Activated naive CD8-positive, alpha-beta T cell treated with anti-CD3 and anti-CD28 coated beads, Interleukin-2, amount 10 ng/mL, durations not matched to agents 7 days and 5 days (primary cell): ENCODE results near the gene KRT4. TPM values are rescaled to one million over a fixed set of nuclear protein-coding genes. Genes with fewer than 3 reads are reported as not detected.

Experiments used
- ATAC-seq: fragments of 150-1000 bp; cut with Tn5 transposase; one replicate; pipeline ENCODE4 v1.10.0; 2021; ENCODE audit warnings: low read depth, moderate library complexity
- POLR2A ChIA-PET: fragments of 350-600 bp; sonication (Branson Sonifier 250); formaldehyde crosslinking; loops from one replicate; lab custom pipeline; 2021; ENCODE audit warnings: antibody characterized with exemption; lab: Charles Lee
- DNase-seq: peaks from one replicate; pipeline ENCODE4 v3.0.0; 2021
- H3K27ac Mint-ChIP-seq: one replicate; pipeline ENCODE4 v1.8.0; 2022; ENCODE audit warnings: mild to moderate bottlenecking, mixed read lengths
- H3K27me3 Mint-ChIP-seq: one replicate; pipeline ENCODE4 v1.8.0; 2022; ENCODE audit warnings: mild to moderate bottlenecking, moderate library complexity, mixed read lengths
- H3K36me3 Mint-ChIP-seq: one replicate; pipeline ENCODE4 v1.8.0; 2021; ENCODE audit warnings: mild to moderate bottlenecking, mixed read lengths
- H3K4me1 Mint-ChIP-seq: one replicate; pipeline ENCODE4 v1.8.0; 2021; ENCODE audit warnings: mixed read lengths
- H3K4me3 Mint-ChIP-seq: one replicate; pipeline ENCODE4 v1.8.0; 2022; ENCODE audit warnings: mild to moderate bottlenecking, moderate library complexity, mixed read lengths
- H3K9me3 Mint-ChIP-seq: one replicate; pipeline ENCODE4 v1.8.0; 2021; ENCODE audit warnings: mixed read lengths
- total RNA-seq, 2 experiments: library from RNA; stranded (reverse); gene quantifications; one replicate each; pipeline ENCODE4 v1.2.3, GENCODE V29; 2021

KRT4 gene
- total RNA-seq, 2 experiments from 2014 or later = not detected

DNA sequence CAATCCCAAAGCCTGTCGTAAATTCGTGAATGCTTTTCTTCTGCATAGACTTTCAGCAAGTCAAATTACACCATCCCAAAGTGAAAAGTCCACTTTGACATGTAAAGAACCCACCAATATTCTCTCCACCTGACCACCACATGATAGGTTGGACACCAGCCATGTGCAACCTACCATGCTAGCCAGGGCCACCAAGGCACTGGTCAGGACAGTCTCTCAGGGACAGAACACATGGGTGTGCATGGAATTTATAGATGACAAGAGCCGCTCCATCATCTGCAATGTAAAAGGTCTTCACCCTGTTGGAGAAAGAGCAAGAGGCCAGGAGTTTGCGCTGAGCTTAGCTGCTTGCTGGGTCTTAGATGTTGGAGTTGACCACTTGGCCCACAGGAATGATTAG, 31.4 kb downstream of the KRT4 start:
- DNase-seq = no peak
- no peak overlapping the region for H3K4me3 Mint-ChIP-seq
- no peak for ATAC-seq
- no peaks in the 10 kb centered on the region for H3K9me3 Mint-ChIP-seq
- H3K36me3 Mint-ChIP-seq = no peaks in the 10 kb centered on the region
- no peaks in the 10 kb centered on the region for H3K4me1 Mint-ChIP-seq
- H3K27me3 Mint-ChIP-seq = peaks cover 11% of the 10 kb centered on the region
- POLR2A ChIA-PET = interaction anchor here (0.7 kb wide), 1 partner anchor 806 kb away, joined by 3 read pairs; no protein-coding TSS in a partner anchor
- H3K27ac Mint-ChIP-seq = no peak overlapping the region

DNA sequence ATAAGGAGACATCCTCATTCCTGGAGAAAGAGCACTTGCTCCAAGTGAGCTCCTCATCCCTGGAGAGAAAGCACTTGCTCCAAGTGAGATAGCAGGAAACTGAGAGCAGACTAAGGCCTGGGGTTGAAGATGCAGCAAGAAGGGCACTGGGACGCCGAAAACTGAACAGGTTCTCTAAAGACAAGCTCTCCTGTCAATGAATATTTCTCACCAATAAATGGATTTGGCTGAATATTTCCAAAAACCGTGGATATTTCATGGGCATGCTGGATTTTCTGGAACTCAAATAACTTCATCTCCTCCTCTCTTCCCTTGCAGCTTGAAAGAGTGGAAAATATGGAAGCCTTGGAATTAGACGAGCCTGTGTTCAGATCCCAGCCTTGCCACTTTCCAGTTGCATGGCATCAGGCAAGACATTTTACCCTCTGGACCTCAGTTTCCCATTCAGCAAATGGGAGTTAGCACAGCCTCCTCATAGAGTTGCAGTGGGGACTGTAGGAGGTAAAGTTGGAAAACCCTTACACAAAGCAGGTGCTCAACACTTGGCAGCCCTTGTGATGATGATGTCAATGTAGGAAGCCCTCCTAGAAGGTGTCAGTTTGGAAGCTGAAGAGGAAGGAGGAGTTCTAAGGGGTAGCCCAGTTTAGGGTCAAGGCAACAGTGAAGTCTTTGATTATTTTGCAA, 32.4 kb downstream of the KRT4 start:
- no peak for ATAC-seq
- Mint-ChIP-seq H3K36me3 (no peaks in the 10 kb centered on the region), H3K9me3 (no peaks in the 10 kb centered on the region), H3K27ac (no peak overlapping the region), H3K4me3 (no peak overlapping the region), H3K4me1 (no peaks in the 10 kb centered on the region), H3K27me3 (peaks cover 15% of the 10 kb centered on the region)
- DNase-seq = no peak
- POLR2A ChIA-PET = no interaction called here

DNA sequence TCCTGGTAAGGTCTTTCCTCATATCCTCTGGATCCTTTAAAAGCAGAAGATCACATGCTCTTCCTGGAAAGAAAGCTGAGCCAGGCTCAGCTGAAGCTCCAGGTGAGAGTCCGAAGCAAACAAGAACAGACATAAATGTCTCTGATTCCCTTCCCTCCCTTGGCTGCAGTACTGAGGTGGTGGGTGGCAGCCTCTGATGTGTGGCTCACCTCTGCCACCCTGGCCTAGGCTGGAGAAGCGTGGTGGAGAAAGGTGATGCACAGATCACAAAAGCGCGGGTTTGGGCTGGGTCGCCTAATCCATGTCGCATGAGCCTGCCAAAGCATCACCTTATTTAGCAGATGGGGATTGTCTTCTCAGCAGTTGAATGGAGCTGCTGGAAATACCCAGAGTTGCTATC, 34.0 kb downstream of the KRT4 start:
- DNase-seq (no peak), ATAC-seq (no peak)
- Mint-ChIP-seq H3K27ac (no peak overlapping the region), H3K4me3 (no peak overlapping the region), H3K4me1 (no peaks in the 10 kb centered on the region), H3K27me3 (peaks cover 17% of the 10 kb centered on the region), H3K36me3 (no peaks in the 10 kb centered on the region), H3K9me3 (no peaks in the 10 kb centered on the region)
- POLR2A ChIA-PET = no interaction called here

DNA sequence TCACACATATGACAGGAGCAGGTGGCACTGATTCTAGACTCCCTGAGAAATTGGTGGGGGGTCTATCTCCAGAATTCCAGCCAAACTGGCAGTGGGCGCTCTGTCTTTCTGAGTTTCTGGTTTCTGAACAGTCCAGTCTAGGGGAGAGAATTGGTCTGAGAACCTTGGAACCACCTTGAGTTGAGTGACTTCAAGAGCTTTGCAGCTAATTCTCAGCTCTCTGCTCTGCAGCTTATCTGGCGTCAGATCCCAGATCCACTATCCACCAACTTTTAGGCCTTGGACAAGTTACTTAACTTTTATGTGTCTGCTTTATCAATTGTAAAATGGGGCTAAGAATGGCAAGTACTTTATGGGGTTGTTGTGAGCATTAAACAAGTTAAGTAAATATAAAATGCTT, 35.1 kb downstream of the KRT4 start:
- H3K27ac Mint-ChIP-seq = no peak overlapping the region
- H3K27me3 Mint-ChIP-seq = peaks cover 15% of the 10 kb centered on the region
- H3K4me1 Mint-ChIP-seq = no peaks in the 10 kb centered on the region
- H3K9me3 Mint-ChIP-seq = no peaks in the 10 kb centered on the region
- H3K36me3 Mint-ChIP-seq = no peaks in the 10 kb centered on the region
- DNase-seq (no peak), ATAC-seq (no peak)
- POLR2A ChIA-PET = no interaction called here
- H3K4me3 Mint-ChIP-seq = no peak overlapping the region

DNA sequence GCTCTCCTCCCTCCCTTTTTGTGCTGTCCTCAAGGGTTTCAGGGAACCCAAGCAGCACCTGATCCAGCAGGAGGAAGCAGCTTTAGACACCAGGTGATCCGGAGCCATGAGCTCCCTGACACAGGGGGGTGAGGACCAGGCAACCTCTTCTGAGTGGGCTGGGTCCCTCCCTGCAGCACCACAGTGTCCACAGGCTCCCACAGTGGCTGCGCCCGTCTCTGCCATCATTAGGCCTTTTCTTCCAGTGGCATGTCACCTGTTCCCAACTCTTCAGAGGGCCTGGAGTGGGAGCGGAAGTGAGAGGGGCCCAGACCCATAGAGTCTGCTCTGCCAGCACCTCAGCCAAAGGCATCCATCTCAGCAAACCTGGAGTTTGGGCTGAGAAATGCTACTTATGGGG, 36.4 kb downstream of the KRT4 start:
- Mint-ChIP-seq H3K27ac (no peak overlapping the region), H3K27me3 (peaks cover 20% of the 10 kb centered on the region)

DNA sequence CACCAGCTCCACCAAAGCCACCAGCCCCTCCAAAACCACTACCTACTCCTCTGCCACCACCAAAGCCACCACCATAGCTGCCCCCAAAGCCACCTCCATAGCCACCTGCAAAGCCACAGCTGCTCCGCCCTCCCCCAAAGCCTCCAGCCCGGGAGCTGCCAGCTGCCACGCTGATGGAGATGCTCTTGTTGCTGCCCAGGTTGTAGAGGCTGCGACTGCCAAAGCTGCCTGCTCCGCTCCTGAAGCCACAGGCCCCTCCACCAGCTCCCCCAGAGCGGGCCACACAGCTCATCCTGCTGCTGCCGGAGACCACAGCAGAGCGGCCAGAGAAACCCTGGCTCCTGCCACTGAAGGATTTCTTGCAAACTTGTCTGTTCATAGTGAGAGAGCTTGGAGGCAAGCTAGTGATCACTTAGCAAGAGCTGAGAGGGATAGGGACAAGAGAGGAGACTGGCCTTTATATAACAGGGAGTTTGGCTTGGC, 37.0 kb downstream of the KRT4 start, which contains the start of gene KRT76:
KRT76 (minus strand) TSS at position 433 of the 483 bp plus-strand sequence; CDS start at position 379, 54 bp downstream.
- no peaks in the 10 kb centered on the region for H3K36me3 Mint-ChIP-seq
- no peak for DNase-seq
- no peak for ATAC-seq
- H3K4me3 Mint-ChIP-seq = no peak within 1 kb of the TSS
- peaks cover 20% of the 10 kb centered on the region for H3K27me3 Mint-ChIP-seq
- POLR2A ChIA-PET = no interaction called here
- H3K9me3 Mint-ChIP-seq = no peaks in the 10 kb centered on the region
- H3K27ac Mint-ChIP-seq = no peak within 1 kb of the TSS
- no peaks in the 10 kb centered on the region for H3K4me1 Mint-ChIP-seq

More for the DNA sequence above, 36.4 kb downstream of the KRT4 start:
- ATAC-seq (no peak), DNase-seq (no peak)
- POLR2A ChIA-PET = no interaction called here
- H3K4me1 Mint-ChIP-seq = no peaks in the 10 kb centered on the region
- no peak overlapping the region for H3K4me3 Mint-ChIP-seq
- no peaks in the 10 kb centered on the region for H3K9me3 Mint-ChIP-seq
- H3K36me3 Mint-ChIP-seq = no peaks in the 10 kb centered on the region

DNA sequence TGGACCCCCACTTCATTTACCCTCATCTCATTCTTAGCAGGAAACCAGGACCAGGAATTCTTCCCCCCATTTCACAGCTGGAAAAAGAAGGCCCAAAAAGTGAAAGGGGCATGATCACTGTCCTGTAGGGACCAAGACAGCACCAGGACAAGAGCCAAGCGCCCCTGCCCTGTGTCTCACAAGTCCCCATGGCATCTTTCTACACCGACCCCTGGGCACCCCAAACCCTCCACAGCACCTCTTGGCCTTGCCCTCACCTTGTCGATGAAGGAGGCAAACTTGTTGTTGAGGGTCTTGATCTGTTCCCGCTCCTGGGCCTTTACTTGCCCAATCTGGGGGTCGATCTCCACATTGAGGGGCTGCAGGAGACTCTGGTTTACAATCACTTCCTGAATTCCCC, 37.5 kb downstream of the KRT4 start:
- Mint-ChIP-seq H3K4me3 (no peak overlapping the region), H3K27ac (no peak overlapping the region), H3K27me3 (peaks cover 20% of the 10 kb centered on the region), H3K4me1 (no peaks in the 10 kb centered on the region), H3K36me3 (no peaks in the 10 kb centered on the region), H3K9me3 (no peaks in the 10 kb centered on the region)
- ATAC-seq (no peak), DNase-seq (no peak)
- POLR2A ChIA-PET = no interaction called here

DNA sequence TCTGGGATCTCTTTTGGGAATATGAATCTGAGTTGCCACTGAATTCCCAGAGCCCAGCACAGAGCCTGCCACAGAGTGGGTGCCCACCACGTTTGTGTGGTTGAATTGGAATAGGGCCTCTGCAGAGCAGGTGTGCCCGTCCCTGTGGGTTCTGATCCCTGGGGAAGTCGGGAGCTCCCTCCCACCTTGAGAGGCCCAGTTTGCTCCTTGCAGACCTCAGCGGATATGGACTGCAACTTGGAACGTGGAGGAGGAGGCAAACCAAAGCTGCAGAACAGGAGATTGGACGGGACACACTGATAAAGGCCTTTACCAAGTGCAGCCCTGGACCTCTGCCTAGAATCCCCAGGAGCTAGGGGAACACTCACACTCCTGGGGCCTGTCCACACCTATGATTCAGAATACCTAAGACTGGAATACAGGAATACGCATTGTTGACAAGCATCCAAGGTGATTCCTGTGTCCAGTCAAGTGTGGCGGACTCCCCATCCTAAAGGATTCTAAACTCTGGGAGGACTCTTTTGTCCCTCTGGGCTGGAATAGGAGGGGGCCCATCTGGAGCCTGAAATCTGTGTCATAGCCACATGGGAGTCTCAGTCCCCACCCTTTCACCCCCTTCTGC, 39.2 kb downstream of the KRT4 start:
- POLR2A ChIA-PET = no interaction called here
- no peaks in the 10 kb centered on the region for H3K4me1 Mint-ChIP-seq
- H3K36me3 Mint-ChIP-seq = no peaks in the 10 kb centered on the region
- DNase-seq (no peak), ATAC-seq (no peak)
- no peak overlapping the region for H3K27ac Mint-ChIP-seq
- no peak overlapping the region for H3K4me3 Mint-ChIP-seq
- peaks cover 21% of the 10 kb centered on the region for H3K27me3 Mint-ChIP-seq
- H3K9me3 Mint-ChIP-seq = peaks cover 2% of the 10 kb centered on the region

DNA sequence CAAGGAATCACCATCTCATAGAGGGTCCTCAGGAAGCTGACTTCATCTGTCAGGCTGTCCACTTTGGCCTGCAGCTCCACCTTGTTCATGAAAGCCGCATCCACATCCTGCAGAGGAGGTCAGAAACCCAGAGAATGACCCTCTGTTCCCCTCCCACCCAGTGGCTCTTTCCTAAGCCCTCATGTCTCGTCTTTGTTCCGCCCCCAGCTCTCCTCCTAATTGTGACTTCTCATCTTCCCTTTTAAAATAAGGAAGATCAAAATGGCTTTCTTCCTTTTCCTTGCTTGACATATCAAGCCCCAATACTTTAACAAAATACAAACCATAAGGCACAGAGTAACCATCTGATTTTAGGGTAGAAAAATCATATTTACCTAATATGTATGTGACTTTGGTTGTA, 41.1 kb downstream of the KRT4 start:
- POLR2A ChIA-PET = no interaction called here
- no peak overlapping the region for H3K4me3 Mint-ChIP-seq
- DNase-seq (no peak), ATAC-seq (no peak)
- peaks cover 2% of the 10 kb centered on the region for H3K9me3 Mint-ChIP-seq
- H3K27me3 Mint-ChIP-seq = peaks cover 20% of the 10 kb centered on the region
- no peaks in the 10 kb centered on the region for H3K4me1 Mint-ChIP-seq
- H3K27ac Mint-ChIP-seq = no peak overlapping the region
- H3K36me3 Mint-ChIP-seq = no peaks in the 10 kb centered on the region

DNA sequence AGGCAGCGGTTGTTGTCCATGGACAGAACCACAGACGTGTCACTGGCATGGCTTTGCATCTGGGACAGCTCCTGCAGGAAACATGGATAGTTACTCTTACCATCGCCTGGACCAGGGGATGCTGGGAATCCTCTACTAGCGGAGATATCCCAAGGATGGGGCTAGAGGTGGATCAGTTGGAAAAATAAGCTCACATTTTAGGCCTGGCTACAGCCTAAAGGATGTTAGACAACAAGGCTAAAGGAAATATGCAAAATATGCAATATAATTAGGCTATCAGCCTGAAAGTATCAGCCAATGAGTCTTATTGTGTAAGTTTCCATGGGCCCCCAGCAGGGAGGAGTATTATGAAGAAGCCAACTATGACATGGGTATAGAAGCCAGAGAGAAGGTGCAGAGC, 41.7 kb downstream of the KRT4 start:
- ATAC-seq (no peak), DNase-seq (no peak)
- H3K27ac Mint-ChIP-seq = no peak overlapping the region
- peaks cover 2% of the 10 kb centered on the region for H3K9me3 Mint-ChIP-seq
- no peaks in the 10 kb centered on the region for H3K36me3 Mint-ChIP-seq
- H3K4me3 Mint-ChIP-seq = no peak overlapping the region
- POLR2A ChIA-PET = no interaction called here
- peaks cover 20% of the 10 kb centered on the region for H3K27me3 Mint-ChIP-seq
- H3K4me1 Mint-ChIP-seq = no peaks in the 10 kb centered on the region

DNA sequence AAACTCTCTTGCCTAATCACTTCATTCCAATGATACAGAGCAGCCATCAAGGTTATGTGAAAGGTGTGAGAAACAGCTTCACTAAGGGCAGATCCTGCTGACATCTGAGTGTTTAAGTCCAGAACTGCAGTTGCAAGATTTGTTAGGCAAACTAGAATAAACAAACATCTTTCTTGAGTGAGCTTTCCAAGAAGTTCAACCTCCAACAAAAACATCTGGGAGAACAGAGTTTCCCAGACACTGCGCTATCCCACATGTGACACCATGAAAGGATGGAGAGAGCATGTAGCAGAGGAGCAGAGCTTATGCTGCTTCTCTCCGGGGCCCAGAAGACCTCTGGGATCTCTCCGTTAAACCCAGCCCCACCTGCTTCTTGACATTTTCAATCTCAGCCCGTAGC, 42.4 kb downstream of the KRT4 start:
- DNase-seq (no peak), ATAC-seq (no peak)
- no peaks in the 10 kb centered on the region for H3K36me3 Mint-ChIP-seq
- POLR2A ChIA-PET = no interaction called here
- peaks cover 2% of the 10 kb centered on the region for H3K9me3 Mint-ChIP-seq
- no peak overlapping the region for H3K4me3 Mint-ChIP-seq
- H3K27me3 Mint-ChIP-seq = peaks cover 16% of the 10 kb centered on the region
- H3K27ac Mint-ChIP-seq = no peak overlapping the region
- H3K4me1 Mint-ChIP-seq = no peaks in the 10 kb centered on the region

DNA sequence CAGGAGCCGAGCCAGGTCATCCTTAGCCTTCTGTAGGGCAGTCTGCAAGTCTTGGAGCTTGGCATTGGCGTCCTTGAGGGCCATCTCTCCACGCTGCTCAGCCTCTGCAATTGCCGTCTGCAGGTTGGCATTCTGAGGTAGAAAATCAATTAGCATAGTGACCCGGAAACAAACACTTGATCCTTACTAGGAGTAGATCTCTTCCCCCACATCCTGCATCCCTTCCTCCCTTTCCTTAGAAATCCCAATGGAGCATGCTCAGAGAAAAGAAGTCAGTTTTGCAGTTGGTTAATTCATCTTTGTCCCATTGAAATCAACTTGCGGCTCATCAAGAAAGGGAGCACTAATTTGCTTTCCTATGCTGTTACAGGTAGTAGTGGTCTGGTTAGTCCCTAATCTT, 42.8 kb downstream of the KRT4 start:
- Mint-ChIP-seq H3K9me3 (peaks cover 2% of the 10 kb centered on the region), H3K4me3 (no peak overlapping the region), H3K27ac (no peak overlapping the region), H3K27me3 (peaks cover 15% of the 10 kb centered on the region), H3K36me3 (no peaks in the 10 kb centered on the region), H3K4me1 (no peaks in the 10 kb centered on the region)
- no peak for DNase-seq
- POLR2A ChIA-PET = no interaction called here
- ATAC-seq = no peak

DNA sequence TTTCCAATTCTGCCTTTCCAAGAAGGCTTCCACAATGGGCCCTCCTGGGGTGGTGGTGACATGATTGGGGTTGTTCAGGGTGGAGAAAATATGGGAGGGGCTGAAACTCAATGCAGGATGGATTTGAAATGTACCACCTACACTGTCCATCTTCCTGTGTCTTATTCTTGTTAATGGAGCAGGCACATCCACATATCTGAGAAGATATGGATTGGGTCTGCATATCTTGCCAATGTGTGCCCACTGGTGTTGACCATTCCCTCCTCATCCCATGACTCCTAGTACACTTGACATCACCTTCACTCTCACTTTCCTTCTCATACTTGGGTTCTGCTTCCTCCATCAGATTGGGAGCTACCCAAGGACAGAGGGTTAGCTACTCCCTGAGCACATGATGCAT, 44.0 kb downstream of the KRT4 start:
- Mint-ChIP-seq H3K4me3 (no peak overlapping the region), H3K36me3 (no peaks in the 10 kb centered on the region), H3K9me3 (peaks cover 2% of the 10 kb centered on the region), H3K27me3 (peaks cover 13% of the 10 kb centered on the region), H3K4me1 (no peaks in the 10 kb centered on the region), H3K27ac (no peak overlapping the region)
- DNase-seq = no peak
- POLR2A ChIA-PET = no interaction called here
- ATAC-seq = no peak

DNA sequence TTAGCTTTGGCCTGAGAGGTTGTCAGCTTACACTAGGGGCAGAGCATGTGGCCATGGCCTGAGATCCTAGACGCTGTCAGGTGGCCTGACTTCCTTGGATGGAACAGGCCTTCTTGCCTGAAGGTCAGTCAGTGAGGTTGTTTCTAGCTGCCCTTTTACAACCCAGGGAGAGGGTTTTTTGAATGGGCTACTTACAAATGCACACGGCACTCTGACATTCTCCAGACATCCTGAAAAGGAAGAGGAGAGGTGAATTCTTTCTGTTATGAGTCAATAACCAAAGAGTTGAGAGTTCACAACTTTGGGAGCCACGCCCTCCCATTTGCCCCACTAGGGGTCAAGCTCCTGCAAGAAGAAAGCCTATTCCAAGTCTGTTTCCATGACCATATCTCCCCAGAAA, 44.6 kb downstream of the KRT4 start:
- no peak for ATAC-seq
- H3K4me3 Mint-ChIP-seq = no peak overlapping the region
- POLR2A ChIA-PET = no interaction called here
- H3K27ac Mint-ChIP-seq = no peak overlapping the region
- H3K9me3 Mint-ChIP-seq = peaks cover 2% of the 10 kb centered on the region
- H3K4me1 Mint-ChIP-seq = no peaks in the 10 kb centered on the region
- no peak for DNase-seq
- H3K36me3 Mint-ChIP-seq = no peaks in the 10 kb centered on the region
- peaks cover 13% of the 10 kb centered on the region for H3K27me3 Mint-ChIP-seq
